PC-9 (cell line): ENCODE data around the gene TNFRSF12A. TPM values are rescaled to one million over a fixed set of nuclear protein-coding genes. Genes with fewer than 3 reads are reported as not detected.

Source experiments
- BruUV-seq: library from RNA; stranded (reverse); fragments of 400-500 nt; replicated peaks from 2 replicates; lab custom pipeline; 2021; lab: Mats Ljungman, UMichigan
- CTCF ChIA-PET: fragments of 300-600 bp; sonication (Branson Sonifier 250); formaldehyde crosslinking; loops from one replicate; lab custom pipeline; 2022; ENCODE audit warnings: antibody characterized with exemption; lab: Charles Lee
- POLR2A ChIA-PET: fragments of 300-600 bp; sonication (Branson Sonifier 250); formaldehyde crosslinking; loops from one replicate; lab custom pipeline; 2022; ENCODE audit warnings: antibody characterized with exemption; ENCODE audit not compliant: unreplicated experiment; lab: Charles Lee
- DNase-seq, 2 experiments: peaks; one replicate each; pipeline versions ENCODE4 v3.0.0 to v3.0.0-alpha.2; 2015 to 2022; ENCODE audit warnings: mixed read lengths in 1 of 2
- H2AFZ ChIP-seq: fragments of 200-600 bp; sonication (generic); 2 replicates; pipeline ENCODE4 v1.8.1; 2017; ENCODE audit warnings: antibody characterized with exemption
- H3F3A ChIP-seq: fragments of 200-600 bp; sonication (generic); 2 replicates; pipeline ENCODE4 v1.8.1; 2017; ENCODE audit warnings: antibody characterized with exemption, mild to moderate bottlenecking, low read depth; ENCODE audit not compliant: insufficient read depth
- H3K27ac ChIP-seq: fragments of 200-600 bp; sonication (generic); 2 replicates; pipeline ENCODE4 v1.6.1; 2016; ENCODE audit warnings: mixed run types
- H3K27me3 ChIP-seq: fragments of 200-600 bp; sonication (generic); 2 replicates; pipeline ENCODE4 v1.6.1; 2016; ENCODE audit warnings: low read depth, mixed run types; ENCODE audit not compliant: insufficient read depth
- H3K36me3 ChIP-seq: fragments of 200-600 bp; sonication (generic); 2 replicates; pipeline ENCODE4 v1.6.1; 2016; ENCODE audit warnings: low read depth, mixed run types
- H3K4me1 ChIP-seq: fragments of 200-600 bp; sonication (generic); replicated peaks from 2 replicates; pipeline ENCODE4 v1.6.1; 2016; ENCODE audit warnings: mixed run types; ENCODE audit not compliant: insufficient read depth
- H3K4me2 ChIP-seq: fragments of 200-600 bp; sonication (generic); 2 replicates; pipeline ENCODE4 v1.6.1; 2017; ENCODE audit warnings: mixed run types
- H3K4me3 ChIP-seq: fragments of 200-600 bp; sonication (generic); 2 replicates; pipeline ENCODE4 v1.6.1; 2016; ENCODE audit warnings: mixed run types
- H3K79me2 ChIP-seq: fragments of 200-600 bp; sonication (generic); 2 replicates; pipeline ENCODE4 v1.6.1; 2017; ENCODE audit warnings: low read depth, mixed run types
- H3K9me2 ChIP-seq: fragments of 200-600 bp; sonication (generic); 2 replicates; pipeline ENCODE4 v1.8.1; 2017; ENCODE audit warnings: mild to moderate bottlenecking; ENCODE audit not compliant: insufficient read depth
- H3K9me3 ChIP-seq: fragments of 200-600 bp; sonication (generic); 2 replicates; pipeline ENCODE4 v1.8.1; 2016; ENCODE audit warnings: low read depth; ENCODE audit not compliant: insufficient read depth
- H4K20me1 ChIP-seq: fragments of 200-600 bp; sonication (generic); 2 replicates; pipeline ENCODE4 v1.8.1; 2017; ENCODE audit not compliant: insufficient read depth
- CTCF ChIP-seq: fragments of 200-600 bp; sonication (generic); conservative IDR thresholded peaks from 2 replicates; pipeline ENCODE4 v1.6.1; 2017; ENCODE audit warnings: mixed run types, antibody characterized with exemption, mild to moderate bottlenecking, moderate library complexity
- EZH2 ChIP-seq: fragments of 200-600 bp; sonication (generic); IDR thresholded peaks from 2 replicates; pipeline ENCODE4 v1.8.0; 2017; ENCODE audit warnings: antibody characterized with exemption, low read depth
- intact Hi-C: fragments of 100-400 bp; cut with micrococcal nuclease; formaldehyde crosslinking; loops from one replicate; pipeline ENCODE4 v1.10.0; 2022; ENCODE audit not compliant: unreplicated experiment
- total RNA-seq: library from RNA; stranded (reverse); gene quantifications from 2 replicates; pipeline ENCODE4 v1.2.3, GENCODE V29; 2021

Gene TNFRSF12A
- total RNA-seq, 1 experiment from 2014 or later = 226 TPM

GRCh38 chr16:3038256-3038655 lies 18.1 kb downstream of the TNFRSF12A start:
- H3K36me3 ChIP-seq = 0 out of 2 replicates have a peak, but pooled peaks cover 3% of the 10 kb centered on the region
- no peak for TF ChIP-seq CTCF

GRCh38 chr16:3038896-3039295 lies 18.7 kb downstream of the TNFRSF12A start:
- POLR2A ChIA-PET = interaction anchor here (0.7 kb wide), 1 partner anchor 21 kb away, joined by 4 read pairs; no protein-coding TSS in a partner anchor
- TF ChIP-seq CTCF = no peak
- TF ChIP-seq EZH2 = no peak
- intact Hi-C loops = no loop called here
- peak overlapping the region; percentile 87 for H3K4me2 ChIP-seq
- no peaks in the 10 kb centered on the region for H3K9me2 ChIP-seq
- 0 out of 2 replicates have a peak, but pooled peaks cover 3% of the 10 kb centered on the region for H3K36me3 ChIP-seq
- H3K4me1 ChIP-seq = peaks cover 30% of the 10 kb centered on the region
- no peak overlapping the region for H3K27ac ChIP-seq
- peaks cover 17% of the 10 kb centered on the region for H3K79me2 ChIP-seq
- CTCF ChIA-PET = no interaction called here
- no peaks in the 10 kb centered on the region for H3K27me3 ChIP-seq
- no peaks in the 10 kb centered on the region for H4K20me1 ChIP-seq
- BruUV-seq = no TSS peak
- peaks cover 27% of the 10 kb centered on the region; the same call in 1 of the 2 replicates for H3F3A ChIP-seq
- no peak for DNase-seq
- H3K4me3 ChIP-seq = no peak overlapping the region
- H2AFZ ChIP-seq = no peak overlapping the region
- H3K9me3 ChIP-seq = no peaks in the 10 kb centered on the region

More at GRCh38 chr16:3038256-3038655, 18.1 kb downstream of the TNFRSF12A start:
- Histone ChIP-seq H3K9me2 (no peaks in the 10 kb centered on the region), H3K79me2 (peaks cover 17% of the 10 kb centered on the region), H3K27me3 (no peaks in the 10 kb centered on the region), H3K4me3 (no peak overlapping the region), H3K27ac (peak overlapping the region; percentile 47), H3K9me3 (no peaks in the 10 kb centered on the region), H3K4me2 (peak overlapping the region; percentile 87), H2AFZ (no peak overlapping the region), H3F3A (peaks cover 25% of the 10 kb centered on the region; the same call in 1 of the 2 replicates), H3K4me1 (peaks cover 30% of the 10 kb centered on the region), H4K20me1 (0 out of 2 replicates have a peak, but pooled peaks cover 4% of the 10 kb centered on the region)
- intact Hi-C loops = no loop called here
- ChIA-PET CTCF (interaction anchor here (0.5 kb wide), 1 partner anchor 10 kb away, joined by 4 read pairs; no protein-coding TSS in a partner anchor), POLR2A (no interaction called here)
- DNase-seq = peak; percentile 70 to 80
- BruUV-seq = no TSS peak

GRCh38 chr16:3042376-3042775 lies 22.2 kb downstream of the TNFRSF12A start:
- Histone ChIP-seq H3K4me1 (peaks cover 32% of the 10 kb centered on the region), H3K79me2 (no peaks in the 10 kb centered on the region), H4K20me1 (no peaks in the 10 kb centered on the region), H3K36me3 (no peaks in the 10 kb centered on the region), H3K9me2 (no peaks in the 10 kb centered on the region), H3K27ac (no peak overlapping the region), H3K9me3 (no peaks in the 10 kb centered on the region), H3K4me3 (no peak overlapping the region), H3K4me2 (no peak overlapping the region), H3K27me3 (no peaks in the 10 kb centered on the region), H3F3A (peaks cover 35% of the 10 kb centered on the region; the same call in 1 of the 2 replicates), H2AFZ (no peak overlapping the region)
- intact Hi-C loops = no loop called here
- ChIA-PET POLR2A (interaction anchor here (0.7 to 0.8 kb wide), 2 partner anchors 105 to 318 kb away, joined by 6 to 7 read pairs; no protein-coding TSS in a partner anchor), CTCF (interaction anchor here (0.6 to 0.7 kb wide), 4 partner anchors 8 to 1297 kb away, joined by 3 to 12 read pairs (median 4); no protein-coding TSS in a partner anchor)
- BruUV-seq = no TSS peak
- no peak for TF ChIP-seq CTCF
- no peak for TF ChIP-seq EZH2
- DNase-seq = no peak
